Measurements from ENCODE around the gene SUPT20HL2.

The SUPT20HL2 gene

DNA sequence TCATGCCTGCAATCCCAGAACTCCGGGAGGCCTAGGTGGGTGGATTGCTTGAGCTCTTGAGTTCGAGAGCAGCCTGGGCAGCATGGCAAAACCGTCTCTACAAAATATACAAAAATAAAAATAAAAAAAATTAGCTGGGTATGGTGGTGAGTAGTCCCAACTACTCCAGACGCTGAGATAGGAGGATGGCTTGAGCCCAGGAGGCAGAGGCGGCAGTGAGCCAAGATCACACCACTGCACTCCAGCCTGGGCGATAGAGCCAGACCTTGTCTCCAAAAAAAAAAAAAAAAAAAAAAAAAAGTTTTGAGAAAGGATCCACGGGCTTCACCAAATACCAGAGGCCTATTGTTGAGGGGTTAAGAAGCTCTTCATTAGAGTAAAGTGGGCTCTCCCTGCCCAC lies 8.0 kb downstream of the SUPT20HL2 start:
- no peaks in the 10 kb centered on the region for H3K79me1 ChIP-seq (ENCODE audit: low read length)

DNA sequence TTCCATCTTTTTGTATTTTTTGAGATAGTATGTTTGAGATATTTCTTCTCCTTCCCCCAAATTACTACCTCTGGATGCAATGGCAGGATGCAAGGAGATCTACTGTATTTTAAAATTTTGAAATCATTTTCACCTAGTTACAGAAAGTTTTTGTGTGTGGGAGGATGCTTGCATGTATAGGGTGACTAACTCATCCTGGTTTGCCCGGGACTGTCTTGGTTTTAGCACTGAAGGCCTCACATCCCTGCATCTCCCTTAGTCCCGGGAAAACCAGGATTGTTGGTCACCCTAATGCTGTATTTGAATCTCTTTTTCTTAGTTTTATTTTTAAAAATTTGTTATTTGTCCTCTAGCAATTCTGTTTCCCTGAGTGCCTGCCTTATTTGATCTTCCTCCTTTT lies 12.1 kb downstream of the SUPT20HL2 start:
- H3K18ac ChIP-seq (ENCODE audit: low read length) = no peak overlapping the region
- no peak overlapping the region for H4K91ac ChIP-seq (ENCODE audit: low read depth, low read length)
- H3K9ac ChIP-seq (ENCODE audit: low read length) = no peak overlapping the region
- no peak overlapping the region for H2AK5ac ChIP-seq (ENCODE audit: low read length)
- H3K79me1 ChIP-seq (ENCODE audit: low read length) = no peaks in the 10 kb centered on the region
- H2AFZ ChIP-seq (ENCODE audit: insufficient read depth, low read length, poor library complexity) = no peak overlapping the region
- DNase-seq = no peak
- no peaks in the 10 kb centered on the region for H3K4me1 ChIP-seq (ENCODE audit: control insufficient read depth in 1 of 2, insufficient read depth in 2 of 2, low read length in 2 of 2)
- H3K36me3 ChIP-seq (ENCODE audit: control insufficient read depth in 1 of 2, insufficient read depth in 2 of 2, low read length in 2 of 2) = no peaks in the 10 kb centered on the region
- H3K79me2 ChIP-seq (ENCODE audit: control insufficient read depth, insufficient read depth, low read length, poor library complexity) = no peaks in the 10 kb centered on the region
- no peak overlapping the region for H4K12ac ChIP-seq (ENCODE audit: low read depth, low read length)
- no peak overlapping the region for H2BK5ac ChIP-seq (ENCODE audit: low read depth, low read length, poor library complexity)
- H3K4ac ChIP-seq (ENCODE audit: low read depth, low read length) = no peak overlapping the region
- no peak overlapping the region for H3K4me2 ChIP-seq (ENCODE audit: low read length)
- H2BK12ac ChIP-seq (ENCODE audit: low read length) = no peak overlapping the region
- no peaks in the 10 kb centered on the region for H3K9me3 ChIP-seq (ENCODE audit: insufficient read depth, low read depth, low read length)
- no peak overlapping the region for H2BK120ac ChIP-seq (ENCODE audit: insufficient read depth, low read length, poor library complexity)
- H3K4me3 ChIP-seq (ENCODE audit: low read depth, low read length) = no peak overlapping the region
- WGBS (ENCODE audit: extremely low coverage, insufficient coverage, insufficient read length) = no CpG with 5 or more reads among the region's 2 CpGs
- H3K27ac ChIP-seq (ENCODE audit: low read depth, low read length) = no peak overlapping the region
- no peaks in the 10 kb centered on the region for H3K27me3 ChIP-seq (ENCODE audit: insufficient read depth, low read length)
- no peak overlapping the region for H4K8ac ChIP-seq (ENCODE audit: low read depth, low read length)
- no peak overlapping the region for H3K14ac ChIP-seq (ENCODE audit: low read length)
- no peak overlapping the region for H3K23ac ChIP-seq (ENCODE audit: low read length)

More for the DNA sequence above, 8.0 kb downstream of the SUPT20HL2 start:
- no peaks in the 10 kb centered on the region for H3K27me3 ChIP-seq (ENCODE audit: insufficient read depth, low read length)
- H3K14ac ChIP-seq (ENCODE audit: low read length) = no peak overlapping the region
- no peak overlapping the region for H3K4me3 ChIP-seq (ENCODE audit: low read depth, low read length)
- H4K91ac ChIP-seq (ENCODE audit: low read depth, low read length) = no peak overlapping the region
- H3K27ac ChIP-seq (ENCODE audit: low read depth, low read length) = no peak overlapping the region
- H3K9ac ChIP-seq (ENCODE audit: low read length) = no peak overlapping the region
- no peak overlapping the region for H3K23ac ChIP-seq (ENCODE audit: low read length)
- H2AFZ ChIP-seq (ENCODE audit: insufficient read depth, low read length, poor library complexity) = no peak overlapping the region
- H3K9me3 ChIP-seq (ENCODE audit: insufficient read depth, low read depth, low read length) = no peaks in the 10 kb centered on the region
- H3K4me2 ChIP-seq (ENCODE audit: low read length) = no peak overlapping the region
- H2AK5ac ChIP-seq (ENCODE audit: low read length) = no peak overlapping the region
- H4K12ac ChIP-seq (ENCODE audit: low read depth, low read length) = no peak overlapping the region
- no CpG with 5 or more reads among the region's 7 CpGs for WGBS (ENCODE audit: extremely low coverage, insufficient coverage, insufficient read length)
- no peak overlapping the region for H2BK12ac ChIP-seq (ENCODE audit: low read length)
- H3K79me2 ChIP-seq (ENCODE audit: control insufficient read depth, insufficient read depth, low read length, poor library complexity) = no peaks in the 10 kb centered on the region
- no peak overlapping the region for H2BK120ac ChIP-seq (ENCODE audit: insufficient read depth, low read length, poor library complexity)
- DNase-seq = no peak
- no peak overlapping the region for H4K8ac ChIP-seq (ENCODE audit: low read depth, low read length)
- H3K4me1 ChIP-seq (ENCODE audit: control insufficient read depth in 1 of 2, insufficient read depth in 2 of 2, low read length in 2 of 2) = no peaks in the 10 kb centered on the region
- H3K4ac ChIP-seq (ENCODE audit: low read depth, low read length) = no peak overlapping the region
- no peak overlapping the region for H2BK5ac ChIP-seq (ENCODE audit: low read depth, low read length, poor library complexity)
- H3K18ac ChIP-seq (ENCODE audit: low read length) = no peak overlapping the region
- no peaks in the 10 kb centered on the region for H3K36me3 ChIP-seq (ENCODE audit: control insufficient read depth in 1 of 2, insufficient read depth in 2 of 2, low read length in 2 of 2)

GRCh38 chrX:24301060-24301459 lies 12.8 kb downstream of the SUPT20HL2 start:
- H3K9me3 ChIP-seq (ENCODE audit: insufficient read depth, low read depth, low read length) = no peaks in the 10 kb centered on the region
- no CpG with 5 or more reads among the region's 1 CpG for WGBS (ENCODE audit: extremely low coverage, insufficient coverage, insufficient read length)
- no peak overlapping the region for H3K27ac ChIP-seq (ENCODE audit: low read depth, low read length)
- no peaks in the 10 kb centered on the region for H3K79me2 ChIP-seq (ENCODE audit: control insufficient read depth, insufficient read depth, low read length, poor library complexity)
- H4K91ac ChIP-seq (ENCODE audit: low read depth, low read length) = no peak overlapping the region
- no peak overlapping the region for H3K4me3 ChIP-seq (ENCODE audit: low read depth, low read length)
- no peaks in the 10 kb centered on the region for H3K79me1 ChIP-seq (ENCODE audit: low read length)
- no peak overlapping the region for H3K18ac ChIP-seq (ENCODE audit: low read length)
- no peaks in the 10 kb centered on the region for H3K36me3 ChIP-seq (ENCODE audit: control insufficient read depth in 1 of 2, insufficient read depth in 2 of 2, low read length in 2 of 2)
- no peak overlapping the region for H2AK5ac ChIP-seq (ENCODE audit: low read length)
- no peak overlapping the region for H2BK120ac ChIP-seq (ENCODE audit: insufficient read depth, low read length, poor library complexity)
- no peak overlapping the region for H3K4me2 ChIP-seq (ENCODE audit: low read length)
- H4K12ac ChIP-seq (ENCODE audit: low read depth, low read length) = no peak overlapping the region
- no peak overlapping the region for H3K23ac ChIP-seq (ENCODE audit: low read length)
- DNase-seq = no peak
- no peak overlapping the region for H3K9ac ChIP-seq (ENCODE audit: low read length)
- no peak overlapping the region for H2BK12ac ChIP-seq (ENCODE audit: low read length)
- no peaks in the 10 kb centered on the region for H3K27me3 ChIP-seq (ENCODE audit: insufficient read depth, low read length)
- no peak overlapping the region for H2BK5ac ChIP-seq (ENCODE audit: low read depth, low read length, poor library complexity)
- H3K4me1 ChIP-seq (ENCODE audit: control insufficient read depth in 1 of 2, insufficient read depth in 2 of 2, low read length in 2 of 2) = no peaks in the 10 kb centered on the region
- H2AFZ ChIP-seq (ENCODE audit: insufficient read depth, low read length, poor library complexity) = no peak overlapping the region
- no peak overlapping the region for H3K14ac ChIP-seq (ENCODE audit: low read length)
- no peak overlapping the region for H4K8ac ChIP-seq (ENCODE audit: low read depth, low read length)
- no peak overlapping the region for H3K4ac ChIP-seq (ENCODE audit: low read depth, low read length)

DNA sequence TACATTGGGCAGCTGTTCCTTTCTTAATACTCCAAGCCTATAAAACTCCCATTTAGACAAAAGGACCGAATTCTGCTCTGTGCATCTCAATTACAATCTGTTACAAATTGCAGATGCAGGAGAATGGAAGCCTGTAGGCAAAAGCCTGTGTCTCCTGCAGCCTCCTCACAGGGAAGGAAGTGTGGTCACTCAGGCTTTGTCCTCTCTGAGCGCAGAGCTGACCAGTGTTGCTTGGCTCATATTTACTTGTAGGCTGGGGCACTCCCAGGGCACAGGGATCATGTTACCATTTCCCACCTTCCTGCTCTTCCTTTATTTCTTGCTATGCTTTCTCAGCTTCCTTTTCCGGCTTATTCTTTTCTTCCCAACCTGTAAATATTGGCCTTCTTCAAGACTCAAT lies 15.7 kb downstream of the SUPT20HL2 start:
- Histone ChIP-seq H3K9ac (ENCODE audit: low read length) (no peak overlapping the region), H4K8ac (ENCODE audit: low read depth, low read length) (no peak overlapping the region), H3K27me3 (ENCODE audit: insufficient read depth, low read length) (no peaks in the 10 kb centered on the region), H2BK120ac (ENCODE audit: insufficient read depth, low read length, poor library complexity) (no peak overlapping the region), H3K4ac (ENCODE audit: low read depth, low read length) (no peak overlapping the region), H3K4me2 (ENCODE audit: low read length) (no peak overlapping the region), H4K91ac (ENCODE audit: low read depth, low read length) (no peak overlapping the region), H4K12ac (ENCODE audit: low read depth, low read length) (no peak overlapping the region), H3K79me1 (ENCODE audit: low read length) (no peaks in the 10 kb centered on the region), H2AK5ac (ENCODE audit: low read length) (no peak overlapping the region), H3K9me3 (ENCODE audit: insufficient read depth, low read depth, low read length) (no peaks in the 10 kb centered on the region), H3K4me3 (ENCODE audit: low read depth, low read length) (no peak overlapping the region), H2BK12ac (ENCODE audit: low read length) (no peak overlapping the region), H2BK5ac (ENCODE audit: low read depth, low read length, poor library complexity) (no peak overlapping the region), H3K18ac (ENCODE audit: low read length) (no peak overlapping the region), H2AFZ (ENCODE audit: insufficient read depth, low read length, poor library complexity) (no peak overlapping the region), H3K14ac (ENCODE audit: low read length) (no peak overlapping the region), H3K23ac (ENCODE audit: low read length) (no peak overlapping the region), H3K36me3 (ENCODE audit: control insufficient read depth in 1 of 2, insufficient read depth in 2 of 2, low read length in 2 of 2) (no peaks in the 10 kb centered on the region), H3K79me2 (ENCODE audit: control insufficient read depth, insufficient read depth, low read length, poor library complexity) (no peaks in the 10 kb centered on the region), H3K27ac (ENCODE audit: low read depth, low read length) (no peak overlapping the region), H3K4me1 (ENCODE audit: control insufficient read depth in 1 of 2, insufficient read depth in 2 of 2, low read length in 2 of 2) (no peaks in the 10 kb centered on the region)
- no CpG with 5 or more reads among the region's 3 CpGs for WGBS (ENCODE audit: extremely low coverage, insufficient coverage, insufficient read length)
- no peak for DNase-seq

Measured in trophoblast cell (in vitro differentiated cells and primary cell).